ENCODE measurements around the gene HEATR5A.
"Not testable (repeated sequence)": the region's sequence is repeated elsewhere in the genome, so short reads cannot be mapped to it uniquely, and the experiment has no call there.

Gene HEATR5A

DNA sequence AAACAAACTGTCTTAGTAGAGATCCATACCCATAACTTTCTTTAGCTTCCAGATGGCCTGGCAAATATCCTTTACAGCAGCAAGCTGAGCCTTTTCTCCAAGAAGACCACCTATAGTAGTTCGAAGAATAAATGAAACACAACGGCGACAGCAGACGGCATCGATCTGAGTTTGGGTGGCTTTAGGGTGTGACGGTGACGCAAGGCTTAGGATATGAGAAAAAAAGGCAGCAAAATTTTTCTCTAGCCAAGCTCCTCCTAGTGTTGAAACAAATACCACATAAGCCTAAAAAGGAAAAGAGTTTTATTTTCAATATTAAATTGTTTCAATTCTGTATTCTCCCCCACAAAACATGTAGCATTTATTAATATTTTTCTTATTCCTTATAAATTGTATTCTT, 33.3 kb downstream of the HEATR5A start:
- no peak for DNase-seq

DNA sequence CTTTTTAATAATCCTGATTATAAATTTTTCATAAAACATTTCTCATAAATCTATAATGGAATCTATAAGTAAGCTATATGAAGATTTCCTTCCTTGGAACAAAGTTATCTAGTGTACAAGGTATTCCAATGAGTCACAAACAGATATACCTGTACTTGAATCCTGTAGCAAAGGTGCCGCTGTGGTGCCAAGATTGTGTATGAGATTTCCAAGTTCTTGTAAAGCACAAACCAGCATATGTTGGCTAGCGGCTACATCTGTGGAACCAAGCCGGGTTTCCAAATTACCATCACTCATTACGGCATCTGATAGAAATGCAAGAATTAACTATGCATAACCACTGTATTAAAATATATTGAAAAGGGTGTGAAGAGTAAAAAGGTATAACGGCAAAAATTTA, 34.1 kb downstream of the HEATR5A start:
- DNase-seq = no peak

- no peak for DNase-seq
These were observed 38.1 kb downstream of the HEATR5A start for GRCh38 chr14:31382221-31382620.

GRCh38 chr14:31380106-31380505, 40.2 kb downstream of the HEATR5A start:
- DNase-seq = no peak

DNA sequence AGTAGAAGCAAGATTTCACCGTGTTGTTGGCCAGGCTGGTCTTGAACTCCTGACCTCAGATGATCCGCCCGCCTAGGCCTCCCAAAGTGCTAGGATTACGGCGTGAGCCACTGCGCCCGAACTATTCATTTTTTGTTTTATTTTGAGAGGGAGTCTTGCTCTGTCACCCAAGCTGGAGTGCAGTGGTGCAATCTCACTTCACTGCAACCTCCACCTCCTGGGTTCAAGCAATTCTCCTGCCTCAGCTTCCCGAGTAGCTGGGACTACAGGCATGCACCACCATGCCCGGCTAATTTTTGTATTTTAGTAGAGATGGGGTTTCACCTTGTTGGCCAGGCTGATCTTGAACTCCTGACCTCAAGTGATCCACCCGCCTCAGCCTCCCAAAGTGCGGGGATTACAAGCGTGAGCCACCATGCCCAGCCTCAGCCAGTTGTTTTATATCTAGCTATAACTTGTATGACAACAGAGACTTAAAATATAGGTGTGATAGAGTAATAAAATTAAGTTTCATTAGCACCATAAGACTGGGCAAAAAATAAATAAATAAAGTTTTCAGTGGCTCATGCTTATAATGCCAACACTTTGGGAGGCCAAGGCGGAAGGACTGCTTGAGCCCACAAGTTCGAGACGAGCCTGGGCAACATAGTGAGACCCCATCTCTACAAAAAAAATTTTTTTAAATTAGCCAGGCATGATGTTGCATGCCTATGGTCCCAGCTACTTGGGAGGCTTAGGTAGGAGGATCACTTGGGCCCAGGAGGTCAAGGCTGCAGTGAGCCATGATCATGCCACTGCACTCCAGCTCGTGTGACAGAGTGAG, 41.0 kb downstream of the HEATR5A start:
- DNase-seq = not testable (repeated sequence)

DNA sequence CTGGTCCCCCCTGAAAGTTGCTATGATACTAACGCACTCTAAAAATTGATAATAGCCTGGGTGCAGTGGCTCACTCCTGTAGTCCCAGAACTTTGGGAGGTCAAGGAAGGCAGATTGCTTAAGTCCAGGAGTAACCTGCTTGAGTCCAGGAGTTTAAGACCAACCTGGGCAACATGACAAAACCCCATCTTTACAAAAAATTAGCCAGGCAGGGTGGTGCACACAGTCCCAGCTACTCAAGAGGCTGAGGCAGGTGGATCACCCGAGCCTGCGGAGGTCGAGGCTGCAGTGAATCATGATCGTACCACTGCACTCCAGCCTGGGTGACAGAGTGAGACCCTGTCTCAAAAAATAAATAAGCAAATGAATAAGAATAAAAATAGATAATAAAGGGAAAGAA, 42.9 kb downstream of the HEATR5A start:
- no peak for DNase-seq

GRCh38 chr14:31371646-31372045, 48.7 kb downstream of the HEATR5A start:
- no peak for DNase-seq

- DNase-seq = no peak
These were observed 56.8 kb downstream of the HEATR5A start for GRCh38 chr14:31363331-31364073.

GRCh38 chr14:31362746-31363145, 57.6 kb downstream of the HEATR5A start:
- DNase-seq = no peak

GRCh38 chr14:31361761-31362160, 58.6 kb downstream of the HEATR5A start:
- DNase-seq = not testable (repeated sequence)

DNA sequence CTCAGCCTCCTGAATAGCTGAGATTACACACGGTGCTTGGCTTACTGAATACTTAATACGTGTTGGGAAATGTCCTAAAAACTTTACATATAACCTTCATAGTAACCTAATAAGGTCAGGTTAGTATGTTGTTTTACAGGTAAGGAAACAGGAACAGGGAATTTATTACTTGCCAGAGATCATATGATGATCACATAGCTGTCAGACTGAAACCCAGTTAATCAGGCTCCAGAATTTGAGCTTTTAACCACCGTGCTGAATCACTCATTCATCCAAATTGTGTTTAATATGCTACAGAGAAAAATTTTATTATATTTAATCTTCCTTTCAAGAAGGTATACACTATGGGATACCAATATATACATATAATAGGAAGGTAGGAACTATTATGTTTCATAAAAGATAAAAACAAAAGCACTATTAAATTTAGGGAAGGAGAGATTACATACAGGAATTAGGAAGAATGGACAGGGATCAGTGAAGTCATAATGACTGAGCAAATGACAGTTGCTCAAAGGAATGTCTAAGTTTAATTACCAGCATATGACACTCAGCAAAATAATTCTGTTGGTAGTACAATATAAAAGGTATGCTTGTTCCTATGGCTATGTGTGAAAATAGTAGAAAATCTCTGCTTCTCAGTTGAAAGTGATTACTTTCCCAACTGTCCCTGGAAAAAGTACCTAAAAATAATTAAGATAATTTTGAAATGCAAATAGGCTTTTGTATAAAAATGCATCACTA, 59.3 kb downstream of the HEATR5A start:
- DNase-seq = no peak

GRCh38 chr14:31357279-31357678, 63.1 kb downstream of the HEATR5A start:
- no peak for DNase-seq

DNA sequence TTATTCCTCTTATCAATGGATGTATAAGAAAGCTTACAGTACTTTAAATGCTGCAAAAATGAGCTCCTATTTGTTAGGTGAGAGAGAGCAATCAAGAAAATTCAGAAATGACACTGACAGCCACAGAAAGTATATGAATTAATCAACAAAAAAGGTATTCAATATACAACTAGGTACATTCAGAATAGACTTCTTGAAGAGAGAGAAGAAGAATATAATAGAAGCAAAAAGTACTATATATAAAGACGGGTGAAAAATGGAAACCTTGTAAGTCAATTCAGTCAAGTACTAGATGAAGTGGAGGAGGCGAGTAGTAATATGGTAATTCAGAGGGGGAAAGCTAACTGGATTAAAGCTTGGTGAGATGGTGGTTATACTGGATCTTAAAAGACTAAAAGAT, 74.3 kb downstream of the HEATR5A start:
- no peak for DNase-seq

DNA sequence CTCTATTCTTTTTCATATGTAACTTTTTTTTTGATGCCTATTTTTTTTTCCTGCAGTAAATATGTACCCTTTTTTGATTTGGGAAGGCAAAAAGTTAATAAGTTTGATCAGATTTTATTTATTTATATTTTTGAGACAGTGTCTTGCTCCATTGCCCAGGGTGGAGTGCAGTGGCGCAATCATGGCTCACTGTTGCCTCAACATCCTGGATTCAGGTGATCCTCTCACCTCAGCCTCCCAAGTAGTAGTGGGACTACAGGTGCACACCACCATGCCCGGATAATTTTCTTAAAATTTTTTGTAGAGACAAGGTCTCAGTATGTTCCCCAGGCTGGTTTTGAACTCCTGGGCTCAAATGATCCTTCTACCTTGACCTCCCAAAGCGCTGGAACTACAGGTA, 79.1 kb downstream of the HEATR5A start:
- DNase-seq = no peak

DNA sequence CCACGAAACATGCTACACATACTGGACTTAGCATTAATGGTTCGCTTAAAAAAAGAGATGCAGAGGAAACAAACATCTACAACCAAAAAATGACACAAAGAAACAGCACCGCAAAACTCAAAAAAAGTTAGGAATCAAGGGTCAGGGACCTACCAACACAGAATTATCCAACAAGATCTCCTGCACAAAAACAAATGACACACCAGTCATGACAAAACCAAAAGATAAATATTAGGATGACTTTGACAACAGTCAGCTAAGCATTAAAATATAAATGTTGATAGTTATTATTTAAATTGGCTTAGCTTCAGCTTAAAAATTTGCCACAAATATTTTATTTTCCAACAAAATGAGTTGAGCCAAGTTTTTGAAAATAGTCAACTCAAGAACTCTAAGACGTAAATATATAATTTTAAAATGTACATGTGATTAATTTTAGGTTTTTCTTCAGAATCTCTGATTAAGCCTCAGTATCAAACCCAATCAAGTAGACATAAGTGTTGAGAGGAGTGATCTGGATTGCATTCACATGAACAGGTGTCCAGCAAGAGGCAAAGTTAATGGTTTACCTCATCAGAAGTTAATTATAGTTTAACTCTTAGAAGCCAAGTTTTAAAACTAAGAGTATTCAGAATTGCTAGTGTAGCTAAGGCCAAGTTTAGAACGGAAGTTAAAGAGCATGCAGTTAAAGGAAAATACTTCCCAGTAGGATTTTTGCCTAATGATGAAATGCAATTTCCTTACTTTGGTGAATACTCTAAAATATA, 79.9 kb downstream of the HEATR5A start:
- DNase-seq = no peak

GRCh38 chr14:31339743-31340142, 80.6 kb downstream of the HEATR5A start:
- DNase-seq = no peak

DNA sequence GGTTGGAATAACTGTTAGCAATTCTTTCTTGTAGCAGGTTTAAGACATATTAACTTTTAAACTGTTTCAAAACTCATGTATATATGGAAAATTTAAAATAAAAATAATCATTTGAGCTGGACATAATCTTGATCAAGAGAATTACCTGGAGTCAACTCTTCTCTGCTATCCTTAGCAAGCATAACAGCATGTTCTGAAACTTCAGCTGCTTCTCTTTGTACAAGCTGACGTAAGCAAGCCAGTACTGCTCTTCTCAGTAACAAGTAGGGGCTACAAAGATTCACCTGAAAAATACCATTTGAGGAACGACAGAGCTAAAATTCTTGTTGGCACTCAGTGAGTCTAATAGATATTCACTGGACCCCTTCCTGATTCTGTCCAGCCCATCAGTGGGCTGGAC, 83.0 kb downstream of the HEATR5A start:
- DNase-seq = no peak

DNA sequence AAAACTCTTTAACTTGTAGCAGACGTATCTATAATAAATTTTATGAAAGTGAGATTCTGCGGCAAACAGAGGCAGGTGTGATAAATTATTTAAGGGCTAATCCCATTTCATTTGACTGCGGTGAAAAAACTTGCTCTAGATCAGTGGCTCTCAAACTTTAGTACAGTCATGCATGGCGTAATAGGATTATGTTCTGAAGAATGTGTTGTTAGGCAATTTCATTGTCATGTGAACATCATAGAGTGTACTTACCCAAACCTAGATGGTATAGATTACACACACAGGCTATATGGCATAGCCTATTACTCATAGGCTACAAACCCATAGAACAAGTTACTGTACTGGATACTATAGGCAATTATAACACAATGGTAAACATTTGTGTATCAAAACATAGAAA, 83.7 kb downstream of the HEATR5A start:
- no peak for DNase-seq

- not testable (repeated sequence) for DNase-seq
These were observed 89.0 kb downstream of the HEATR5A start for GRCh38 chr14:31331395-31331794.

DNA sequence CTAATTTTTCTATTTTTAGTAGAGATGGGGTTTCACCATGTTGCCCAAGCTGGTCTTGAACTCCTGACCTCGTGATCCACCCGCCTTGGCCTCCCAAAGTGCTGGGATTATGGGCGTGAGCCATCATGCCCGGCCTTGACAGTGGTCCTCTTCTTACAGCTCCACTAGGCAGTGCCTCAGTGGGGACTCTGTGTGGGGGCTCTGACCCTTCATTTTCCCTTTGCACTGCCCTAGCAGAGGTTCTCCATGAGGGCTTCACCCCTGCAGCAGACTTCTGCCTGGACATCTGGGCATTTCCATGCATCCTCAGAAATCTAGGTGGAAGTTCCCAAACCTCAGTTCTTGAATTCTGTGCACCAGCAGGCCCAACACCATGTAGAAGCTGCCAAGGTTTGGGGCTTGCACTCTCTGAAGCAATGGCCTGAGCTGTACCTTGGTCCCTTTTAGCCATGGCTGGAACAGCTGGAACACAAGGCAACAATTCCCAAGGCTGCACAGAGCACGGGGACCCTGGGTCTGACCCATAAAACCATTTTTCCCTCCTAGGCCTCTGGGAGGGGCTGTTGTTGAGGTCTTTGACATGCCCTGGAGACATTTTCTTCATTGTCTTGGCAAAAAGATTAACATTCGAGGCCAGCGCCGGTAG, 90.4 kb downstream of the HEATR5A start:
- not testable (repeated sequence) for DNase-seq

DNA sequence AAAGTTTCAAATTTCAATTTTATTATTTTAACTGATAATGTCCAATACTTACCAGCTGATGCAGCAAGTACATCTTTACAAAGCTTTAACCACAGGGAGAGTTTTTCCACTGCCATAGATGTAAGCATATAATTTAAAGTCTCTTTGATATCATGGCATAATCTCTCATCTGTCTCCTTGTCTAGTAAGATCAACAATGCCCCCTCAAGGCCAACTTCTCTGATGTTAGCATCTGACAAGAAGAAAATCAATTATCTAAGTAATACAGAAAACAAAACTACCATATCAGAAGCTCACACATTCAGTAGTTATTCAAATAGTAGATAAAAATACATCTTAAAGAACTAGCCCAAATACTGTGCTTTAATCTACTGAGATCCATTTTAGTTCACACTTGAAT, 94.2 kb downstream of the HEATR5A start:
- DNase-seq = no peak

- DNase-seq = no peak
These were observed 96.9 kb downstream of the HEATR5A start for GRCh38 chr14:31323419-31323818.
